ENCODE data around the gene FOXL2NB.

Gene FOXL2NB

DNA sequence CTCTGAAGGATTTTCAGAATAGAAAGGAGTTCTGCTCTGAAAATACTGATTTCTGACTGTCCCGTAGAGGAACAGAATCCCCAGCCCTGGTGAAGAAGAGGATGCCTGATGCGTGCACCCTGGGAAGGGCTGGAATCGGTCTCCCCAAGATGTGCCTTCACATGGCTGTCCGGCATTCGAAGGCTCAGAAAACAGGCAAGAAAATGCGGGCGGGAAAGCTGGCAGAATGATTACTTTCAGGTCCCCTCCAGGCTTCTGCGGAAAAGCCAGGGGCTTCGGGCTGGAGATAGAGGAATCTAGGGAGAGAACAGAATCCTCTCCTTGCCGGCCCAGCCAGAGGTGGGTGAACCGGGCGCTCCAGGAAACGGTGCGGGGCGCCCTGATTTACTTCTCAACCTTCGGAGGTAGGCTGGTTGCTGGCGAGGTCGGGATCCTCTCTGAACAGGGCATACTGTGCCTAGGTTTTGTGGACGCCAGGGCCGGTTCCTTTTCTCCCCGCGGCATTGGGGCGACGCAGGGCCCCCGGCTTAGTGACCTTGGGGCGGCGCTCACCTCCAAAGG is 2.5 kb downstream of the FOXL2NB start:
- no peaks in the 10 kb centered on the region for H3K36me3 ChIP-seq (ENCODE audit: low read length)
- no peaks in the 10 kb centered on the region for H4K20me1 ChIP-seq (ENCODE audit: low read depth, low read length)
- H3K79me2 ChIP-seq (ENCODE audit: insufficient read depth, low read length) = no peaks in the 10 kb centered on the region
- no peaks in the 10 kb centered on the region for H3F3A ChIP-seq (ENCODE audit: insufficient read depth)
- no peaks in the 10 kb centered on the region for H3K9me3 ChIP-seq (ENCODE audit: insufficient read depth, low read length)
- H3K27ac ChIP-seq (ENCODE audit: low read depth, low read length) = no peak overlapping the region
- H2AFZ ChIP-seq (ENCODE audit: low read depth, low read length, severe bottlenecking) = no peak overlapping the region
- H3K4me2 ChIP-seq (ENCODE audit: low read depth, low read length, poor library complexity, severe bottlenecking) = no peak overlapping the region
- no peak overlapping the region for H3K4me3 ChIP-seq (ENCODE audit: insufficient read depth, low read length, poor library complexity, severe bottlenecking)
- TF ChIP-seq, protein P1, sequence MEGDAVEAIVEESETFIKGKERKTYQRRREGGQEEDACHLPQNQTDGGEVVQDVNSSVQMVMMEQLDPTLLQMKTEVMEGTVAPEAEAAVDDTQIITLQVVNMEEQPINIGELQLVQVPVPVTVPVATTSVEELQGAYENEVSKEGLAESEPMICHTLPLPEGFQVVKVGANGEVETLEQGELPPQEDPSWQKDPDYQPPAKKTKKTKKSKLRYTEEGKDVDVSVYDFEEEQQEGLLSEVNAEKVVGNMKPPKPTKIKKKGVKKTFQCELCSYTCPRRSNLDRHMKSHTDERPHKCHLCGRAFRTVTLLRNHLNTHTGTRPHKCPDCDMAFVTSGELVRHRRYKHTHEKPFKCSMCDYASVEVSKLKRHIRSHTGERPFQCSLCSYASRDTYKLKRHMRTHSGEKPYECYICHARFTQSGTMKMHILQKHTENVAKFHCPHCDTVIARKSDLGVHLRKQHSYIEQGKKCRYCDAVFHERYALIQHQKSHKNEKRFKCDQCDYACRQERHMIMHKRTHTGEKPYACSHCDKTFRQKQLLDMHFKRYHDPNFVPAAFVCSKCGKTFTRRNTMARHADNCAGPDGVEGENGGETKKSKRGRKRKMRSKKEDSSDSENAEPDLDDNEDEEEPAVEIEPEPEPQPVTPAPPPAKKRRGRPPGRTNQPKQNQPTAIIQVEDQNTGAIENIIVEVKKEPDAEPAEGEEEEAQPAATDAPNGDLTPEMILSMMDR (IDR thresholded peaks at IDR 0.05; ENCODE audit: insufficient read depth, low read length, poor library complexity, severe bottlenecking) = no peak
- no peak for TF ChIP-seq EZH2phosphoT487 (conservative IDR thresholded peaks at IDR 0.05; ENCODE audit: low read length)
- no peaks in the 10 kb centered on the region for H3K27me3 ChIP-seq (ENCODE audit: low read length)
- no peaks in the 10 kb centered on the region for H3K9me2 ChIP-seq (replicated peaks; ENCODE audit: insufficient read depth, low read length)
- H3K9ac ChIP-seq (ENCODE audit: low read length) = no peak overlapping the region

DNA sequence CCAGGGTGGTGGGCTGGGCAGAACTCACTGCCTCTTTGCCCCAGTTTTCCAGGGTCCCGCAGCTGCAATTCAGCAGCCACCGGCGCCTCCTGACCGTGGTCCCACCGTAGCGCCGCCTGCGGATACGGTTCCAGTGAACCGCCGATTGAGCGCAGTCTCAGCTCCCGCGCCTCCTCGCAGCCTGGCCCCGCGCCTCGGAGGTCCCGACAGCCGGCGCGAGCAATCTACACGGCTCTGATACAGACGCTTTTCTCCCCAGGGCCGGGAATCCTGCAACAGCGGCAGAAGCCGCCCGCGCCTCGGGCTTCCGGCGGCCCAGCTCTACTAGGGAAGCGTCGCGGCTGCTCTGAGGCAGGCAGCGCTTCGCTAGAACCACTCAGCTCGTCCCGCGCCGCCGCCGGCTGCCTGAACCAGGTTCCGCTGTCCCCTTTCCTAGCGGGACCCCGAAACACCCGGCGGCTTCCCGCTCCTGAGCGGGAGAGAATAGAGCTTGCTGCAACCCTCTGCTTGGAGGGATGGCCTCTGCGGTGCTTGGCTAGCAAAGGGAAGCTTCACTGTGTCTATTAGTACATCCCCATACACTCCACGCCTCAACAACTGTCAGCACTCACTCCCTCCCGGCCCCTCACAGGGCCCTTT is 3.1 kb downstream of the FOXL2NB start:
- H4K20me1 ChIP-seq (ENCODE audit: low read depth, low read length) = no peaks in the 10 kb centered on the region
- no peaks in the 10 kb centered on the region for H3F3A ChIP-seq (ENCODE audit: insufficient read depth)
- H3K9me2 ChIP-seq (replicated peaks; ENCODE audit: insufficient read depth, low read length) = no peaks in the 10 kb centered on the region
- no peaks in the 10 kb centered on the region for H3K79me2 ChIP-seq (ENCODE audit: insufficient read depth, low read length)
- no peaks in the 10 kb centered on the region for H3K36me3 ChIP-seq (ENCODE audit: low read length)
- no peak overlapping the region for H2AFZ ChIP-seq (ENCODE audit: low read depth, low read length, severe bottlenecking)
- H3K4me2 ChIP-seq (ENCODE audit: low read depth, low read length, poor library complexity, severe bottlenecking) = no peak overlapping the region
- no peak for TF ChIP-seq EZH2phosphoT487 (conservative IDR thresholded peaks at IDR 0.05; ENCODE audit: low read length)
- TF ChIP-seq, protein P1 (IDR thresholded peaks at IDR 0.05; ENCODE audit: insufficient read depth, low read length, poor library complexity, severe bottlenecking) = no peak
- no peak overlapping the region for H3K27ac ChIP-seq (ENCODE audit: low read depth, low read length)
- H3K4me3 ChIP-seq (ENCODE audit: insufficient read depth, low read length, poor library complexity, severe bottlenecking) = no peak overlapping the region
- no peaks in the 10 kb centered on the region for H3K27me3 ChIP-seq (ENCODE audit: low read length)
- H3K9me3 ChIP-seq (ENCODE audit: insufficient read depth, low read length) = no peaks in the 10 kb centered on the region
- no peak overlapping the region for H3K9ac ChIP-seq (ENCODE audit: low read length)

DNA sequence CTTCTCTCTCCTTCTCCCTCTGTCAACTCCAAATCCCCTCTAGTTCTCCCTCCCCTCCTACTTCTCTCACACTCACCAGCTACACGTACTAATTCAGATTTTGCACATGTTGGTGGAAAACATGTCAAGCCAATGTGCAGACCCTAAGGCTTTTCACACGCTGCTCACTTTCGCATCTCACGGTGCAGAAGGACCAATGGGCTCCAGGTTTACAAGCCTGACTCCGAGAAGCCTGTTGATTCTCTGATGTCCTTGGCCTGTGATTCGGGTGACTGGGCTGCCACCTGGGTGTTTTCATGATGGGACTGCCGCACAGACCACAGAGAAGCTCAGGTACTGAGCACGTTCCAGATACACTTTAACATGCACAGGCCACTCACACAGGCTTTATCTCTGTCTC is 3.7 kb downstream of the FOXL2NB start:
- Histone ChIP-seq H2AFZ (ENCODE audit: low read depth, low read length, severe bottlenecking) (no peak overlapping the region), H3K4me3 (ENCODE audit: insufficient read depth, low read length, poor library complexity, severe bottlenecking) (no peak overlapping the region)
- no peak for TF ChIP-seq EZH2phosphoT487 (conservative IDR thresholded peaks at IDR 0.05; ENCODE audit: low read length)
- TF ChIP-seq, protein P1 (IDR thresholded peaks at IDR 0.05; ENCODE audit: insufficient read depth, low read length, poor library complexity, severe bottlenecking) = no peak

More for the DNA sequence above, 3.7 kb downstream of the FOXL2NB start:
- Histone ChIP-seq H3K79me2 (ENCODE audit: insufficient read depth, low read length) (no peaks in the 10 kb centered on the region), H3K9me2 (replicated peaks; ENCODE audit: insufficient read depth, low read length) (no peaks in the 10 kb centered on the region), H3K36me3 (ENCODE audit: low read length) (no peaks in the 10 kb centered on the region), H3K27me3 (ENCODE audit: low read length) (no peaks in the 10 kb centered on the region), H3K4me2 (ENCODE audit: low read depth, low read length, poor library complexity, severe bottlenecking) (no peak overlapping the region), H3K9ac (ENCODE audit: low read length) (no peak overlapping the region), H3F3A (ENCODE audit: insufficient read depth) (no peaks in the 10 kb centered on the region), H4K20me1 (ENCODE audit: low read depth, low read length) (no peaks in the 10 kb centered on the region), H3K27ac (ENCODE audit: low read depth, low read length) (no peak overlapping the region), H3K9me3 (ENCODE audit: insufficient read depth, low read length) (no peaks in the 10 kb centered on the region)

Measured in SU-DHL-6 (cell line).